Keratinocyte (primary cell): Measurements from ENCODE around the gene NCEH1. TPM values are rescaled to one million over a fixed set of nuclear protein-coding genes. Genes with fewer than 3 reads are reported as not detected.

ENCODE experiments used
- DNase-seq: peaks from one replicate; pipeline ENCODE4 v3.0.0-alpha.2; 2011; ENCODE audit warnings: low read depth, missing footprints, low spot score
- FAIRE-seq: peaks from 2 replicates; lab custom pipeline; 2011; peaks lifted over from hg19 to GRCh38; lab: Jason Lieb, UNC
- H2AFZ ChIP-seq: 2 replicates; pipeline ENCODE4 v1.6.0; 2012; ENCODE audit warnings: low read length, control low read depth, inconsistent platforms; ENCODE audit not compliant: control insufficient read depth
- H3K27ac ChIP-seq: 2 replicates; pipeline ENCODE4 v1.5.1; 2011; ENCODE audit warnings: low read length; ENCODE audit not compliant: control insufficient read depth, insufficient read depth
- H3K27me3 ChIP-seq: 3 replicates; pipeline ENCODE4 v1.6.0; 2011; ENCODE audit warnings: low read length; ENCODE audit not compliant: control insufficient read depth, insufficient read depth; ENCODE audit errors: extremely low read depth
- H3K36me3 ChIP-seq, 2 experiments: 2 replicates in 1 of 2; 3 replicates in 1 of 2; pipeline ENCODE4 v1.5.1; 2011; ENCODE audit warnings: low read length in 2 of 2, mild to moderate bottlenecking in 1 of 2; ENCODE audit not compliant: control insufficient read depth in 2 of 2, insufficient read depth in 2 of 2; ENCODE audit errors: extremely low read depth in 1 of 2
- H3K4me1 ChIP-seq: 3 replicates; pipeline ENCODE4 v1.5.1; 2011; ENCODE audit warnings: low read length; ENCODE audit not compliant: control insufficient read depth, insufficient read depth; ENCODE audit errors: extremely low read depth
- H3K4me2 ChIP-seq: 3 replicates; pipeline ENCODE4 v1.6.0; 2011; ENCODE audit warnings: low read depth, low read length; ENCODE audit not compliant: control insufficient read depth, insufficient read depth; ENCODE audit errors: extremely low read depth
- H3K4me3 ChIP-seq, 3 experiments: fragments of 200-600 bp in 1 of 3; sonication (generic) in 1 of 3; 2 replicates in 2 of 3; 3 replicates in 1 of 3; pipeline ENCODE4 v1.5.1; 2011 to 2016; ENCODE audit warnings: low read length in 3 of 3, mild to moderate bottlenecking in 3 of 3, control low read depth in 2 of 3, inconsistent platforms in 1 of 3, low read depth in 1 of 3, mixed read lengths in 1 of 3, mixed run types in 1 of 3, moderate library complexity in 1 of 3; ENCODE audit not compliant: control insufficient read depth in 2 of 3, insufficient read depth in 2 of 3; ENCODE audit errors: extremely low read depth in 1 of 3
- H3K79me2 ChIP-seq: 2 replicates; pipeline ENCODE4 v1.6.0; 2012; ENCODE audit warnings: low read length; ENCODE audit not compliant: control insufficient read depth, insufficient read depth
- H3K9ac ChIP-seq: 3 replicates; pipeline ENCODE4 v1.6.0; 2011; ENCODE audit warnings: low read length; ENCODE audit not compliant: control insufficient read depth, insufficient read depth; ENCODE audit errors: extremely low read depth
- H3K9me1 ChIP-seq: 3 replicates; pipeline ENCODE4 v1.6.0; 2011; ENCODE audit warnings: low read length; ENCODE audit not compliant: control insufficient read depth, insufficient read depth; ENCODE audit errors: extremely low read depth
- H3K9me3 ChIP-seq: 2 replicates; pipeline ENCODE4 v1.5.1; 2012; ENCODE audit warnings: low read depth, low read length; ENCODE audit not compliant: control insufficient read depth
- H4K20me1 ChIP-seq: 3 replicates; pipeline ENCODE4 v1.6.0; 2011; ENCODE audit warnings: low read length; ENCODE audit not compliant: control insufficient read depth, insufficient read depth; ENCODE audit errors: extremely low read depth
- EZH2 ChIP-seq: IDR thresholded peaks from one replicate; pipeline ENCODE4 v1.6.1; 2012; ENCODE audit warnings: inconsistent platforms, mild to moderate bottlenecking, low read length, moderate library complexity
- dilution Hi-C: fragments of 300-500 bp; cut with MboI; formaldehyde crosslinking; loops from one replicate; pipeline ENCODE4 v1.7.0; 2020; ENCODE audit warnings: low sequenced_read_pairs; ENCODE audit not compliant: extremely low pct_ligation_motif_present
- polyA plus RNA-seq, 5 experiments: library from polyadenylated mRNA; depleted of rRNA in 3 of 5; stranded (reverse) in 3 of 5; stranded (forward) in 1 of 5; unstranded in 1 of 5; fragments of >200 nt; gene quantifications; 1 replicate in 1 of 5; 2 replicates in 3 of 5; 3 replicates in 1 of 5; pipeline versions ENCODE4 v1.2.1 to v1.2.3, GENCODE V29; 2011 to 2012; ENCODE audit warnings: missing spikeins in 2 of 5, low read depth in 1 of 5, low replicate concordance in 1 of 5
- TF ChIP-seq, protein P1 (sequence below), 3 experiments: IDR thresholded peaks in 1 of 3; conservative IDR thresholded peaks in 1 of 3; optimal IDR thresholded peaks in 1 of 3; 2 replicates in 2 of 3; 3 replicates in 1 of 3; pipeline versions ENCODE3 to v1.5.1; 2011; ENCODE audit warnings: low read length in 3 of 3, mild to moderate bottlenecking in 3 of 3, moderate library complexity in 2 of 3, control low read depth in 1 of 3, inconsistent platforms in 1 of 3; ENCODE audit not compliant: insufficient read depth in 2 of 3; ENCODE audit errors: extremely low read depth in 1 of 3

The NCEH1 gene
- polyA plus RNA-seq, 1 donor (not counting 4 experiments of a cell fraction or from before 2014, with no cell fraction given): 13.2 TPM

DNA sequence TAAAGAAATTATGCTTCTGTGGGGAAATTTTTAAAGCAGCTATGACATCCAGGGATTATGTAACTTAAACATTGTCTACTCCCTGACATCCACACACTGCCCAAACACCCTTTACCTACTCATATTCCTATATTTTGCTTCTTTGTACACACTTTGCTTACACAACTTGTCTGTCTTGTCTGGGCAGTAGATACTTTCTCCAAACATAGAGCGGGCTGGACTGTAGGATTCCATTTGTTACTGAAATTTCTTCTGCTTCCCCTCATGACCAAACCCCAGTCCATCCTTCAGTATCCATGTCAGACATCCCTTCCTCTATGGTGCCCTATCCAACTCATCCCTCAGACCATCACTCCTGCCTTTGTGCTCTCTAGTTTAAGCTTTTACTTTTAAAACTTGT, 19.9 kb downstream of the NCEH1 start:
- Histone ChIP-seq H3K9ac (no peak overlapping the region), H3K4me3 (no peak overlapping the region), H4K20me1 (no peaks in the 10 kb centered on the region), H3K4me2 (no peak overlapping the region), H3K9me3 (no peaks in the 10 kb centered on the region), H3K27me3 (no peaks in the 10 kb centered on the region), H3K36me3 (no peaks in the 10 kb centered on the region), H3K79me2 (peaks cover 2% of the 10 kb centered on the region), H3K27ac (no peak overlapping the region), H3K4me1 (peaks cover 14% of the 10 kb centered on the region), H2AFZ (no peak overlapping the region), H3K9me1 (no peaks in the 10 kb centered on the region)
- dilution Hi-C loops: no loop called here
- FAIRE-seq: no peak
- DNase-seq: no peak
- TF ChIP-seq EZH2: no peak
- TF ChIP-seq, protein P1, sequence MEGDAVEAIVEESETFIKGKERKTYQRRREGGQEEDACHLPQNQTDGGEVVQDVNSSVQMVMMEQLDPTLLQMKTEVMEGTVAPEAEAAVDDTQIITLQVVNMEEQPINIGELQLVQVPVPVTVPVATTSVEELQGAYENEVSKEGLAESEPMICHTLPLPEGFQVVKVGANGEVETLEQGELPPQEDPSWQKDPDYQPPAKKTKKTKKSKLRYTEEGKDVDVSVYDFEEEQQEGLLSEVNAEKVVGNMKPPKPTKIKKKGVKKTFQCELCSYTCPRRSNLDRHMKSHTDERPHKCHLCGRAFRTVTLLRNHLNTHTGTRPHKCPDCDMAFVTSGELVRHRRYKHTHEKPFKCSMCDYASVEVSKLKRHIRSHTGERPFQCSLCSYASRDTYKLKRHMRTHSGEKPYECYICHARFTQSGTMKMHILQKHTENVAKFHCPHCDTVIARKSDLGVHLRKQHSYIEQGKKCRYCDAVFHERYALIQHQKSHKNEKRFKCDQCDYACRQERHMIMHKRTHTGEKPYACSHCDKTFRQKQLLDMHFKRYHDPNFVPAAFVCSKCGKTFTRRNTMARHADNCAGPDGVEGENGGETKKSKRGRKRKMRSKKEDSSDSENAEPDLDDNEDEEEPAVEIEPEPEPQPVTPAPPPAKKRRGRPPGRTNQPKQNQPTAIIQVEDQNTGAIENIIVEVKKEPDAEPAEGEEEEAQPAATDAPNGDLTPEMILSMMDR (optimal IDR thresholded peaks at IDR 0.05 in 1 of 3, IDR thresholded peaks at IDR 0.05 in 1 of 3, conservative IDR thresholded peaks at IDR 0.05 in 1 of 3; ENCODE audit: extremely low read depth in 1 of 3, insufficient read depth in 2 of 3, low read length in 3 of 3): no peak

DNA sequence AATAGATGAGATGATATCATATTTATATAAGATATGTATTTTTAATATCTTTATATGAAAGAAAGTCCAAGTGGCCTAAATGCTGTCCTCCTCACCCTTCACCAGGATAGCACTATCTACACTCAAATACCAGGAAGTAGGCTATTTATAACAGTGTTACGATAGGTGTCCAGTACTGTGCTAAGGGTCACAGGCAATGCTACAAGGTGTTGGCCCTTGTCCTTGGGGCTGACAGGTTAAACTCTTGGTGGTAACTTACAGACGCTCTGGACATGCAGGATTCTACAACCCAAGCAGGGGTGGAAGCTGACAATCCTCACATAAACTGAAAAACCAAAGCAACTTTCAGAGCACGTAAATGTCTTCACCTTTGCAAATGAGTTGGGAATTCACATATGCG, 22.3 kb downstream of the NCEH1 start:
- H3K36me3 ChIP-seq: no peaks in the 10 kb centered on the region
- H3K27ac ChIP-seq: no peak overlapping the region
- no peak overlapping the region for H2AFZ ChIP-seq
- no peaks in the 10 kb centered on the region for H3K9me1 ChIP-seq
- no peaks in the 10 kb centered on the region for H3K79me2 ChIP-seq
- TF ChIP-seq, protein P1 (optimal IDR thresholded peaks at IDR 0.05 in 1 of 3, IDR thresholded peaks at IDR 0.05 in 1 of 3, conservative IDR thresholded peaks at IDR 0.05 in 1 of 3; ENCODE audit: extremely low read depth in 1 of 3, insufficient read depth in 2 of 3, low read length in 3 of 3): no peak
- TF ChIP-seq EZH2: no peak
- no peaks in the 10 kb centered on the region for H3K9me3 ChIP-seq
- H3K4me2 ChIP-seq: no peak overlapping the region
- FAIRE-seq: no peak
- H4K20me1 ChIP-seq: no peaks in the 10 kb centered on the region
- H3K4me1 ChIP-seq: peaks cover 29% of the 10 kb centered on the region
- dilution Hi-C loops: no loop called here
- no peak overlapping the region for H3K4me3 ChIP-seq
- no peak overlapping the region for H3K9ac ChIP-seq
- no peaks in the 10 kb centered on the region for H3K27me3 ChIP-seq
- no peak for DNase-seq
